HG03432 (cell line): ENCODE results near the gene EZR.

Experiments
- ATAC-seq: cut with Tn5 transposase; IDR thresholded peaks from one replicate; pipeline ENCODE4 v1.9.1; 2021; ENCODE audit warnings: mild to moderate bottlenecking, moderate library complexity; ENCODE audit not compliant: unreplicated experiment

Gene EZR

GRCh38 chr6:158737710-158738615 is 81.2 kb downstream of the EZR start:
- ATAC-seq = no peak

GRCh38 chr6:158737082-158737709 is 82.0 kb downstream of the EZR start:
- ATAC-seq = no peak

- no peak for ATAC-seq
These were observed 84.2 kb downstream of the EZR start for GRCh38 chr6:158735009-158735408.

- ATAC-seq = no peak
These were observed 88.6 kb downstream of the EZR start for GRCh38 chr6:158730541-158730907.

GRCh38 chr6:158729906-158730540 is 89.1 kb downstream of the EZR start:
- no peak for ATAC-seq

DNA sequence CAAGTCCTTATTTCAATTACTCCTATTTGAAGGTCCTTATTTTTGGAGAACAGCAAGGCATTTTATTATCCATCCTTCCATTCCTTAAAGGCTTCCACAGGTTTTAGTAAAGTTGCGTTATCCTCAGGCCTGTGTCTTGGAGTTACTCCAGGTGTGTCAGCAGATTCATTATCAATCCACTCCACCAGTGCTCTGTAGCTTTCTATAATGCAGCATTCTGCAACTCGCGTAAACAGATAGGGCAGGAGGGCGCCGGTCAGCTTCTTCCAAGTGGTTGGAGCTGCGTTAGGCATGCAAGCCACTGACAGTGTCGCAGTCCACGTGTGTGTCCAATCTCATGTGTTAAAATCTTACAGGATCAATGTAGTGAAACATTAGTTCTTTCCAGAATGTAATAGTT is 93.5 kb downstream of the EZR start:
- no peak for ATAC-seq

- ATAC-seq = no peak
These were observed 96.9 kb downstream of the EZR start for GRCh38 chr6:158722176-158722729.

- ATAC-seq = no peak
These were observed 100.6 kb downstream of the EZR start for GRCh38 chr6:158718461-158719046.

DNA sequence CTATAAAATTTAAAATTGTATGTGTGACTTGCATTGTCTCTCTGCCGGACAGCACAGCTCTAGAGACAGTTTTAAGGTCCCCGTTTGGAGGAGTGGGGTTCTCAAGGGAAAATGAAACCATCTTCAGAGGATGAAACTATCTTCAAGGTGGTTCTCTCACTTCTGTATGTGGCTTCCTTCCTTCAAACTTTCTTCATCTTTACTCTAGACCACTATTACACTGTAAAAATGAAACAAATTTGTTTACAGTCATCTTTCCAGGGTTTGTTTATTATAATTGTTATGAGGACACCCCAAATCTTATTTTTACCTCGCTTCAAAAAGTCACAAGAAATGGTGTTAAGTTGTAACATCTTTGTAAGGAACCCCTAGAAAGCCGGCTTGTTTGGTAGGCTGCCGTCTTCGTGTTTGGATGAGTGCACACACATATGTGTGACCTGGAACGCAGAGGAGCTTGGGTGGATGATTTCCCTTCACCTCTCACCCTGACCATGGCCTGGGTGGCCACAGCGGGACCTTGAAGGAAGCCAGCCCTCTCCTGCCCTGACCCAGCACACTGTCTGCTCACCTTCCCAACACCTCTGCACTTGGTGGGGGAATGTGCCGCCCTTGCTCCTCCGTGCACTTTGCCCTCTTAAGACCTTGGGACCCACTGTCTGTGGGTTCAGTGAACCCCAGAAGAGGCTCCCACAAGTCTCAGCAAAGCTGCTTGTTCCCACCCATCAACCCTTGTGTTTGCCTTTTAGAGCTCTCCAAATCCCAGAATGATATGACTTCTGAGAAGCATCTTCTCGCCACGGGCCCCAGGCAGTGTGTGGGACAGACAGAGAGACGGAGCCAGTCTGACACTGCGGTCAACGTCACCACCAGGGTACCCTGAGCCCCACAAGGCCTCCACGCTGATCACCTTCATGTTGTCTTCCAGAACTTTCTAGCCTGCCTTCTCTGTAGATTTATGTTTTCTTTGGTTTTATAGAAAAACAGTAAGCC is 101.5 kb downstream of the EZR start:
- ATAC-seq = peak; percentile 69
